ENCODE measurements around the gene RALGAPA2.
A peak's percentile ranks its signal among the peaks of the same experiment; 100 is the strongest.
"Not testable (repeated sequence)": the region's sequence is repeated elsewhere in the genome, so short reads cannot be mapped to it uniquely, and the experiment has no call there.

RALGAPA2 gene

GRCh38 chr20:20364593-20365479, 347.6 kb downstream of the RALGAPA2 start:
- H3K36me3 ChIP-seq (ENCODE audit: insufficient read depth, low read length) = no peaks in the 10 kb centered on the region
- no peaks in the 10 kb centered on the region for H3K9me3 ChIP-seq (ENCODE audit: low read length)
- H3K4me3 ChIP-seq (ENCODE audit: low read length) = peak overlapping the region; percentile 32
- peaks cover 63% of the 10 kb centered on the region for H3K4me1 ChIP-seq (ENCODE audit: insufficient read depth, low read length)
- no peak overlapping the region for H2AFZ ChIP-seq (ENCODE audit: low read depth, low read length)
- peaks cover 37% of the 10 kb centered on the region for H3K27me3 ChIP-seq (ENCODE audit: insufficient read depth, low read length)

- no peaks in the 10 kb centered on the region for H3K9me3 ChIP-seq (ENCODE audit: low read length)
- peaks cover 31% of the 10 kb centered on the region for H3K27me3 ChIP-seq (ENCODE audit: insufficient read depth, low read length)
- no peak overlapping the region for H2AFZ ChIP-seq (ENCODE audit: low read depth, low read length)
- H3K4me1 ChIP-seq (ENCODE audit: insufficient read depth, low read length) = peaks cover 56% of the 10 kb centered on the region
- H3K36me3 ChIP-seq (ENCODE audit: insufficient read depth, low read length) = no peaks in the 10 kb centered on the region
- peak overlapping the region; percentile 32 for H3K4me3 ChIP-seq (ENCODE audit: low read length)
These were observed 348.4 kb downstream of the RALGAPA2 start for GRCh38 chr20:20363799-20364592.

- Histone ChIP-seq H3K36me3 (ENCODE audit: insufficient read depth, low read length) (no peaks in the 10 kb centered on the region), H3K4me3 (ENCODE audit: low read length) (peak overlapping the region; percentile 29), H3K27me3 (ENCODE audit: insufficient read depth, low read length) (peaks cover 28% of the 10 kb centered on the region), H3K4me1 (ENCODE audit: insufficient read depth, low read length) (peaks cover 56% of the 10 kb centered on the region), H2AFZ (ENCODE audit: low read depth, low read length) (no peak overlapping the region), H3K9me3 (ENCODE audit: low read length) (no peaks in the 10 kb centered on the region)
These were observed 349.0 kb downstream of the RALGAPA2 start for GRCh38 chr20:20363434-20363798.

GRCh38 chr20:20362774-20363433, 349.5 kb downstream of the RALGAPA2 start:
- H2AFZ ChIP-seq (ENCODE audit: low read depth, low read length) = no peak overlapping the region

GRCh38 chr20:20360464-20360863, 352.0 kb downstream of the RALGAPA2 start:
- H3K4me3 ChIP-seq (ENCODE audit: low read length) = no peak overlapping the region
- H3K4me1 ChIP-seq (ENCODE audit: insufficient read depth, low read length) = peaks cover 39% of the 10 kb centered on the region
- H3K36me3 ChIP-seq (ENCODE audit: insufficient read depth, low read length) = no peaks in the 10 kb centered on the region
- peaks cover 25% of the 10 kb centered on the region for H3K27me3 ChIP-seq (ENCODE audit: insufficient read depth, low read length)
- no peak overlapping the region for H2AFZ ChIP-seq (ENCODE audit: low read depth, low read length)
- H3K9me3 ChIP-seq (ENCODE audit: low read length) = peaks cover 4% of the 10 kb centered on the region

More at GRCh38 chr20:20362774-20363433, 349.5 kb downstream of the RALGAPA2 start:
- no peaks in the 10 kb centered on the region for H3K36me3 ChIP-seq (ENCODE audit: insufficient read depth, low read length)
- H3K9me3 ChIP-seq (ENCODE audit: low read length) = no peaks in the 10 kb centered on the region
- peaks cover 28% of the 10 kb centered on the region for H3K27me3 ChIP-seq (ENCODE audit: insufficient read depth, low read length)
- peak overlapping the region; percentile 13 for H3K4me3 ChIP-seq (ENCODE audit: low read length)
- peaks cover 56% of the 10 kb centered on the region for H3K4me1 ChIP-seq (ENCODE audit: insufficient read depth, low read length)

- Histone ChIP-seq H3K36me3 (ENCODE audit: insufficient read depth, low read length) (no peaks in the 10 kb centered on the region), H3K4me1 (ENCODE audit: insufficient read depth, low read length) (peaks cover 37% of the 10 kb centered on the region), H3K4me3 (ENCODE audit: low read length) (no peak overlapping the region), H3K9me3 (ENCODE audit: low read length) (peaks cover 7% of the 10 kb centered on the region), H2AFZ (ENCODE audit: low read depth, low read length) (no peak overlapping the region), H3K27me3 (ENCODE audit: insufficient read depth, low read length) (peaks cover 16% of the 10 kb centered on the region)
These were observed 352.8 kb downstream of the RALGAPA2 start for GRCh38 chr20:20359628-20360027.

GRCh38 chr20:20358801-20359200, 353.6 kb downstream of the RALGAPA2 start:
- Histone ChIP-seq H3K36me3 (ENCODE audit: insufficient read depth, low read length) (no peaks in the 10 kb centered on the region), H3K4me3 (ENCODE audit: low read length) (no peak overlapping the region), H3K4me1 (ENCODE audit: insufficient read depth, low read length) (peaks cover 33% of the 10 kb centered on the region), H3K27me3 (ENCODE audit: insufficient read depth, low read length) (peaks cover 10% of the 10 kb centered on the region), H3K9me3 (ENCODE audit: low read length) (peaks cover 10% of the 10 kb centered on the region), H2AFZ (ENCODE audit: low read depth, low read length) (no peak overlapping the region)

- H3K36me3 ChIP-seq (ENCODE audit: insufficient read depth, low read length); H3K4me1 ChIP-seq (ENCODE audit: insufficient read depth, low read length); H2AFZ ChIP-seq (ENCODE audit: low read depth, low read length); H3K9me3 ChIP-seq (ENCODE audit: low read length); H3K4me3 ChIP-seq (ENCODE audit: low read length); H3K27me3 ChIP-seq (ENCODE audit: insufficient read depth, low read length): not testable (repeated sequence)
These were observed 356.9 kb downstream of the RALGAPA2 start for GRCh38 chr20:20355503-20355902.

DNA sequence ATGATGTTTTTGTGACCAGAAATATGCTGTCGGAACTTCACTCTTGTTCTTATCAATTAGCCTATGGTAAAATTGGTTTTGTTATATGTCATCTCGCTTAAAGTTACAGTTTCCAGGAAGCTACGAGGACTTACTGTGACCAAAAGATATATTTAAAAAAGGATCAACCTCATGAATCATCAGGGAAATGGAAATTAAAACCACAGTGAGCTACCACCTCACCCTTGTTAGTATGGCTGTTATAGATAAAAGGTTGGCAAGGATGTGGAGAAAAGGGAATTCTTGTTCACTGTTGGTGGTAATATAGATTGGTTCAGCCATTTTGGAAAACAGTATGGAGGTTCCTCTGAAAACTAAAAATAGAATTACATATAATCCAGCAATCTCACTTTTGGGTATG, 358.9 kb downstream of the RALGAPA2 start:
- H3K4me3 ChIP-seq (ENCODE audit: low read length) = no peak overlapping the region
- peaks cover 10% of the 10 kb centered on the region for H3K9me3 ChIP-seq (ENCODE audit: low read length)

DNA sequence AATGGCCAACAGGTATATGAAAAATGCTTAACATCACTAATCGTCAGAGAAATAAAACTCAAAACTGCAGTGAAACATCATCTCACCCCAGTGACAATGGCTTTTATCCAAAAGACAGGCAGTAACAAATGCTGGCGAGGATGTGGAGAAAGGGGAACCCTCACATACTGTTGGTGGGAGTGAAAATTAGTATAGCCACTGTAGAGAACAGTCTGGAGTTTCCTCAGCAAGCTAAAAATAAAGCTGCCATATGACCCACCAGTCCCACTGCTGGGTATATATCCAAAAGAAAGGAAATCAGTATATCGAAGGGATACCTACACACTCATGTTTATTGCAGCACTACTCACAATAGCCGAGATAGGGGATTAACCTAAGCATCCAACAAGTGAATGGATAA, 368.0 kb downstream of the RALGAPA2 start:
- no peaks in the 10 kb centered on the region for H3K4me1 ChIP-seq (ENCODE audit: insufficient read depth, low read length)
- no peaks in the 10 kb centered on the region for H3K9me3 ChIP-seq (ENCODE audit: low read length)
- no peaks in the 10 kb centered on the region for H3K36me3 ChIP-seq (ENCODE audit: insufficient read depth, low read length)
- H3K27me3 ChIP-seq (ENCODE audit: insufficient read depth, low read length) = peaks cover 8% of the 10 kb centered on the region
- no peak overlapping the region for H3K4me3 ChIP-seq (ENCODE audit: low read length)
- H2AFZ ChIP-seq (ENCODE audit: low read depth, low read length) = no peak overlapping the region

More for the DNA sequence above, 358.9 kb downstream of the RALGAPA2 start:
- H3K36me3 ChIP-seq (ENCODE audit: insufficient read depth, low read length) = no peaks in the 10 kb centered on the region
- H2AFZ ChIP-seq (ENCODE audit: low read depth, low read length) = no peak overlapping the region
- no peaks in the 10 kb centered on the region for H3K27me3 ChIP-seq (ENCODE audit: insufficient read depth, low read length)
- H3K4me1 ChIP-seq (ENCODE audit: insufficient read depth, low read length) = no peaks in the 10 kb centered on the region

- Histone ChIP-seq H2AFZ (ENCODE audit: low read depth, low read length) (no peak overlapping the region), H3K4me3 (ENCODE audit: low read length) (no peak overlapping the region), H3K27me3 (ENCODE audit: insufficient read depth, low read length) (peaks cover 8% of the 10 kb centered on the region), H3K4me1 (ENCODE audit: insufficient read depth, low read length) (no peaks in the 10 kb centered on the region), H3K9me3 (ENCODE audit: low read length) (no peaks in the 10 kb centered on the region), H3K36me3 (ENCODE audit: insufficient read depth, low read length) (no peaks in the 10 kb centered on the region)
These were observed 368.5 kb downstream of the RALGAPA2 start for GRCh38 chr20:20343932-20344331.
